NCI-H2196 treated with DMSO at 0.1 percent for 48 hours (cell line): ENCODE measurements around the gene FHIT.

Experiments
- DNase-seq: peaks from one replicate; lab custom pipeline; 2025; ENCODE audit not compliant: unreplicated experiment; lab: John Stamatoyannopoulos, UW

FHIT gene

GRCh38 chr3:60523536-60523935 lies 727.7 kb downstream of the FHIT start:
- DNase-seq = no peak

GRCh38 chr3:60517134-60517533 lies 734.1 kb downstream of the FHIT start:
- no peak for DNase-seq

- no peak for DNase-seq
These were observed 736.4 kb downstream of the FHIT start for GRCh38 chr3:60514866-60515265.

GRCh38 chr3:60514085-60514649 lies 737.1 kb downstream of the FHIT start:
- DNase-seq = no peak

GRCh38 chr3:60513241-60513640 lies 738.0 kb downstream of the FHIT start:
- no peak for DNase-seq

GRCh38 chr3:60512506-60512905 lies 738.7 kb downstream of the FHIT start:
- DNase-seq = no peak

GRCh38 chr3:60509471-60509870 lies 741.8 kb downstream of the FHIT start:
- no peak for DNase-seq

GRCh38 chr3:60504827-60505457 lies 746.3 kb downstream of the FHIT start:
- no peak for DNase-seq

GRCh38 chr3:60501314-60501713 lies 749.9 kb downstream of the FHIT start:
- DNase-seq = no peak

GRCh38 chr3:60497902-60498301 lies 753.4 kb downstream of the FHIT start:
- no peak for DNase-seq

GRCh38 chr3:60490992-60491391 lies 760.3 kb downstream of the FHIT start:
- DNase-seq = no peak

- DNase-seq = no peak
These were observed 776.2 kb downstream of the FHIT start for GRCh38 chr3:60475096-60475495.

GRCh38 chr3:60469481-60469880 lies 781.8 kb downstream of the FHIT start:
- DNase-seq = no peak

- DNase-seq = no peak
These were observed 787.6 kb downstream of the FHIT start for GRCh38 chr3:60463685-60464084.

GRCh38 chr3:60461267-60461666 lies 790.0 kb downstream of the FHIT start:
- DNase-seq = no peak

- DNase-seq = no peak
These were observed 795.1 kb downstream of the FHIT start for GRCh38 chr3:60456180-60456579.

GRCh38 chr3:60453326-60453725 lies 797.9 kb downstream of the FHIT start:
- no peak for DNase-seq

- DNase-seq = no peak
These were observed 802.6 kb downstream of the FHIT start for GRCh38 chr3:60448696-60449095.

- DNase-seq = no peak
These were observed 805.8 kb downstream of the FHIT start for GRCh38 chr3:60445446-60445845.

- no peak for DNase-seq
These were observed 806.3 kb downstream of the FHIT start for GRCh38 chr3:60444898-60445437.

- no peak for DNase-seq
These were observed 810.4 kb downstream of the FHIT start for GRCh38 chr3:60440869-60441268.

- no peak for DNase-seq
These were observed 815.2 kb downstream of the FHIT start for GRCh38 chr3:60435941-60436650.
